NOMO-1 treated with DMSO at 0.1 percent for 48 hours (cell line): ENCODE measurements around the gene MINPP1.

Source experiments
- DNase-seq: peaks from one replicate; lab custom pipeline; 2025; ENCODE audit not compliant: unreplicated experiment; lab: John Stamatoyannopoulos, UW

Gene MINPP1

GRCh38 chr10:87519582-87519981 is 14.9 kb downstream of the MINPP1 start:
- no peak for DNase-seq

GRCh38 chr10:87523731-87524130 is 19.0 kb downstream of the MINPP1 start:
- no peak for DNase-seq

GRCh38 chr10:87524296-87524695 is 19.6 kb downstream of the MINPP1 start:
- DNase-seq, result no peak

GRCh38 chr10:87531908-87532622 is 27.4 kb downstream of the MINPP1 start:
- peak; percentile 21 for DNase-seq

- DNase-seq, result no peak
Measured at GRCh38 chr10:87532696-87533095, 28.0 kb downstream of the MINPP1 start.

GRCh38 chr10:87534173-87534858 is 29.6 kb downstream of the MINPP1 start:
- DNase-seq, result no peak

- DNase-seq, result no peak
Measured at GRCh38 chr10:87538092-87539015, 33.7 kb downstream of the MINPP1 start.

- DNase-seq, result no peak
Measured at GRCh38 chr10:87541114-87541513, 36.4 kb downstream of the MINPP1 start.

- no peak for DNase-seq
Measured at GRCh38 chr10:87544721-87545120, 40.0 kb downstream of the MINPP1 start.

GRCh38 chr10:87545783-87546182 is 41.1 kb downstream of the MINPP1 start:
- no peak for DNase-seq

- DNase-seq, result peak; percentile 92
Measured at GRCh38 chr10:87546210-87546609, 41.5 kb downstream of the MINPP1 start.

GRCh38 chr10:87546971-87547413 is 42.3 kb downstream of the MINPP1 start:
- no peak for DNase-seq

GRCh38 chr10:87547734-87548311 is 43.1 kb downstream of the MINPP1 start:
- DNase-seq, result no peak

- no peak for DNase-seq
Measured at GRCh38 chr10:87550741-87551140, 46.0 kb downstream of the MINPP1 start.

GRCh38 chr10:87551326-87551725 is 46.6 kb downstream of the MINPP1 start:
- DNase-seq, result no peak

- DNase-seq, result no peak
Measured at GRCh38 chr10:87552248-87552929, 47.7 kb downstream of the MINPP1 start.

- no peak for DNase-seq
Measured at GRCh38 chr10:87557409-87557808, 52.7 kb downstream of the MINPP1 start.

GRCh38 chr10:87558333-87558732 is 53.6 kb downstream of the MINPP1 start:
- DNase-seq, result no peak

GRCh38 chr10:87559392-87559791 is 54.7 kb downstream of the MINPP1 start:
- DNase-seq, result no peak

- no peak for DNase-seq
Measured at GRCh38 chr10:87560495-87561129, 55.9 kb downstream of the MINPP1 start.
